Keratinocyte (primary cell): ENCODE measurements around the gene OR51I2. TPM values are rescaled to one million over a fixed set of nuclear protein-coding genes. Genes with fewer than 3 reads are reported as not detected.

ENCODE experiments used
- DNase-seq: peaks from one replicate; pipeline ENCODE4 v3.0.0-alpha.2; 2011; ENCODE audit warnings: low read depth, missing footprints, low spot score
- FAIRE-seq: peaks from 2 replicates; lab custom pipeline; 2011; peaks lifted over from hg19 to GRCh38; lab: Jason Lieb, UNC
- H2AFZ ChIP-seq: 2 replicates; pipeline ENCODE4 v1.6.0; 2012; ENCODE audit warnings: low read length, control low read depth, inconsistent platforms; ENCODE audit not compliant: control insufficient read depth
- H3K27ac ChIP-seq: 2 replicates; pipeline ENCODE4 v1.5.1; 2011; ENCODE audit warnings: low read length; ENCODE audit not compliant: control insufficient read depth, insufficient read depth
- H3K27me3 ChIP-seq: 3 replicates; pipeline ENCODE4 v1.6.0; 2011; ENCODE audit warnings: low read length; ENCODE audit not compliant: control insufficient read depth, insufficient read depth; ENCODE audit errors: extremely low read depth
- H3K36me3 ChIP-seq, 2 experiments: 2 replicates in 1 of 2; 3 replicates in 1 of 2; pipeline ENCODE4 v1.5.1; 2011; ENCODE audit warnings: low read length in 2 of 2, mild to moderate bottlenecking in 1 of 2; ENCODE audit not compliant: control insufficient read depth in 2 of 2, insufficient read depth in 2 of 2; ENCODE audit errors: extremely low read depth in 1 of 2
- H3K4me1 ChIP-seq: 3 replicates; pipeline ENCODE4 v1.5.1; 2011; ENCODE audit warnings: low read length; ENCODE audit not compliant: control insufficient read depth, insufficient read depth; ENCODE audit errors: extremely low read depth
- H3K4me2 ChIP-seq: 3 replicates; pipeline ENCODE4 v1.6.0; 2011; ENCODE audit warnings: low read depth, low read length; ENCODE audit not compliant: control insufficient read depth, insufficient read depth; ENCODE audit errors: extremely low read depth
- H3K4me3 ChIP-seq, 3 experiments: fragments of 200-600 bp in 1 of 3; sonication (generic) in 1 of 3; 2 replicates in 2 of 3; 3 replicates in 1 of 3; pipeline ENCODE4 v1.5.1; 2011 to 2016; ENCODE audit warnings: low read length in 3 of 3, mild to moderate bottlenecking in 3 of 3, control low read depth in 2 of 3, inconsistent platforms in 1 of 3, low read depth in 1 of 3, mixed read lengths in 1 of 3, mixed run types in 1 of 3, moderate library complexity in 1 of 3; ENCODE audit not compliant: control insufficient read depth in 2 of 3, insufficient read depth in 2 of 3; ENCODE audit errors: extremely low read depth in 1 of 3
- H3K79me2 ChIP-seq: 2 replicates; pipeline ENCODE4 v1.6.0; 2012; ENCODE audit warnings: low read length; ENCODE audit not compliant: control insufficient read depth, insufficient read depth
- H3K9ac ChIP-seq: 3 replicates; pipeline ENCODE4 v1.6.0; 2011; ENCODE audit warnings: low read length; ENCODE audit not compliant: control insufficient read depth, insufficient read depth; ENCODE audit errors: extremely low read depth
- H3K9me1 ChIP-seq: 3 replicates; pipeline ENCODE4 v1.6.0; 2011; ENCODE audit warnings: low read length; ENCODE audit not compliant: control insufficient read depth, insufficient read depth; ENCODE audit errors: extremely low read depth
- H3K9me3 ChIP-seq: 2 replicates; pipeline ENCODE4 v1.5.1; 2012; ENCODE audit warnings: low read depth, low read length; ENCODE audit not compliant: control insufficient read depth
- H4K20me1 ChIP-seq: 3 replicates; pipeline ENCODE4 v1.6.0; 2011; ENCODE audit warnings: low read length; ENCODE audit not compliant: control insufficient read depth, insufficient read depth; ENCODE audit errors: extremely low read depth
- EZH2 ChIP-seq: IDR thresholded peaks from one replicate; pipeline ENCODE4 v1.6.1; 2012; ENCODE audit warnings: inconsistent platforms, mild to moderate bottlenecking, low read length, moderate library complexity
- dilution Hi-C: fragments of 300-500 bp; cut with MboI; formaldehyde crosslinking; loops from one replicate; pipeline ENCODE4 v1.7.0; 2020; ENCODE audit warnings: low sequenced_read_pairs; ENCODE audit not compliant: extremely low pct_ligation_motif_present
- polyA plus RNA-seq, 5 experiments: library from polyadenylated mRNA; depleted of rRNA in 3 of 5; stranded (reverse) in 3 of 5; stranded (forward) in 1 of 5; unstranded in 1 of 5; fragments of >200 nt; gene quantifications; 1 replicate in 1 of 5; 2 replicates in 3 of 5; 3 replicates in 1 of 5; pipeline versions ENCODE4 v1.2.1 to v1.2.3, GENCODE V29; 2011 to 2012; ENCODE audit warnings: missing spikeins in 2 of 5, low read depth in 1 of 5, low replicate concordance in 1 of 5
- TF ChIP-seq, protein P1 (sequence below), 3 experiments: IDR thresholded peaks in 1 of 3; conservative IDR thresholded peaks in 1 of 3; optimal IDR thresholded peaks in 1 of 3; 2 replicates in 2 of 3; 3 replicates in 1 of 3; pipeline versions ENCODE3 to v1.5.1; 2011; ENCODE audit warnings: low read length in 3 of 3, mild to moderate bottlenecking in 3 of 3, moderate library complexity in 2 of 3, control low read depth in 1 of 3, inconsistent platforms in 1 of 3; ENCODE audit not compliant: insufficient read depth in 2 of 3; ENCODE audit errors: extremely low read depth in 1 of 3

The OR51I2 gene
- polyA plus RNA-seq, 1 donor (not counting 4 experiments of a cell fraction or from before 2014, with no cell fraction given): not detected

DNA sequence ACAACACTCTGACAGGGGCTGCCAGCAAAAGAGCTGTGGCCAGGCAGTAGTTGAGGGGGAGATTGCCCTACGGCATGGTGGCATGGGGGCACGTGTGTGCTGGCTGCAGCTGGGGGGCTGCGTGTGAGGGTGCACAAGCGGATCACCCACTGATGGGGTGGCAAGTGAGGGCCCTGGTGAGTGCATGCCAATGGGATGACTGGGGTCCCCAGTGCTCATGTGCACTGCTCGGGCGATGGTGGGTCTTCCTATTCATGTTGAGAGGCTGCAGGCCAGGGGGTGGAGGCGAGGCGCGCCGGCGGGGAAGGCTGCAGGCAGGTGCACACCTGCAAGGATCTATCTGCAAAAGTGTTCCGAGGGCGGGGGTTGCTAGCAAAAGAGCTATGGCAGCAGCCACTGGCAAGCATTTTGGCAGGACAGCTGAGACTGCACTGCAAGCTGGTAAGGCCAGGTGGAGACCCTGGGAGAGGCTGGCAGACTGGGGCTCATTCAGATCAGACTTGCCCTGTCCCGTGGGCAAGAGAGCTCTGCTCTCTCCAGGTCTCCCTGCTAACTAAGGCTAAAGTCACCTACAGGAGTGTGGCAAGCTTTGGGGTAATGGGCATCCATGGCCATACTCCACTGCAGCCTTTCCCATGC, 12.0 kb downstream of the OR51I2 start:
- no peaks in the 10 kb centered on the region for H3K4me1 ChIP-seq
- no peak overlapping the region for H3K9ac ChIP-seq
- no peaks in the 10 kb centered on the region for H3K9me3 ChIP-seq
- no peaks in the 10 kb centered on the region for H3K9me1 ChIP-seq
- H3K27me3 ChIP-seq: no peaks in the 10 kb centered on the region
- no peaks in the 10 kb centered on the region for H3K36me3 ChIP-seq
- no peaks in the 10 kb centered on the region for H4K20me1 ChIP-seq
- H3K27ac ChIP-seq: no peak overlapping the region
- no peak overlapping the region for H3K4me3 ChIP-seq
- dilution Hi-C loops: no loop called here
- H3K4me2 ChIP-seq: no peak overlapping the region
- no peaks in the 10 kb centered on the region for H3K79me2 ChIP-seq
- DNase-seq (no peak), FAIRE-seq (no peak)
- H2AFZ ChIP-seq: no peak overlapping the region
- TF ChIP-seq, protein P1, sequence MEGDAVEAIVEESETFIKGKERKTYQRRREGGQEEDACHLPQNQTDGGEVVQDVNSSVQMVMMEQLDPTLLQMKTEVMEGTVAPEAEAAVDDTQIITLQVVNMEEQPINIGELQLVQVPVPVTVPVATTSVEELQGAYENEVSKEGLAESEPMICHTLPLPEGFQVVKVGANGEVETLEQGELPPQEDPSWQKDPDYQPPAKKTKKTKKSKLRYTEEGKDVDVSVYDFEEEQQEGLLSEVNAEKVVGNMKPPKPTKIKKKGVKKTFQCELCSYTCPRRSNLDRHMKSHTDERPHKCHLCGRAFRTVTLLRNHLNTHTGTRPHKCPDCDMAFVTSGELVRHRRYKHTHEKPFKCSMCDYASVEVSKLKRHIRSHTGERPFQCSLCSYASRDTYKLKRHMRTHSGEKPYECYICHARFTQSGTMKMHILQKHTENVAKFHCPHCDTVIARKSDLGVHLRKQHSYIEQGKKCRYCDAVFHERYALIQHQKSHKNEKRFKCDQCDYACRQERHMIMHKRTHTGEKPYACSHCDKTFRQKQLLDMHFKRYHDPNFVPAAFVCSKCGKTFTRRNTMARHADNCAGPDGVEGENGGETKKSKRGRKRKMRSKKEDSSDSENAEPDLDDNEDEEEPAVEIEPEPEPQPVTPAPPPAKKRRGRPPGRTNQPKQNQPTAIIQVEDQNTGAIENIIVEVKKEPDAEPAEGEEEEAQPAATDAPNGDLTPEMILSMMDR (optimal IDR thresholded peaks at IDR 0.05 in 1 of 3, IDR thresholded peaks at IDR 0.05 in 1 of 3, conservative IDR thresholded peaks at IDR 0.05 in 1 of 3; ENCODE audit: extremely low read depth in 1 of 3, insufficient read depth in 2 of 3, low read length in 3 of 3): no peak
- no peak for TF ChIP-seq EZH2

DNA sequence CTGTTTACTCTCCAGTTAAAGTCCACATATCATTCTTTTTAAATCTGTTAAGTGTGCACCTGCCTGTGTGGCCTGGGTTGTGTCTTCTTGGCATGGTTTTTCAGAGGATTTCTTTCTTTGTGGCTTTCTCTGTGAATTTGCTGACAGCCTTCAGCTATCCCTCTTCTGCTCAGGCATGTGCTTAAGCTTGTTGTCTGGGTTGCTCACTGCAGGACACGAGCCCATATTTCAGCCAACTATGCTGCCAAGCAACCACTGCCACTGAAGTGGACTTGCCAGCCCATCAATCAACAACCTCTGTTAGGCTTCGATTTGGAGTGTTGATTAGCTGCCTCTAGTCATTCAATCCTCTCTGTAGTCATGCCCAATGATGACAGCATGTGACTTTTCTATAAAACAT, 18.4 kb downstream of the OR51I2 start:
- H3K27me3 ChIP-seq: no peaks in the 10 kb centered on the region
- no peak overlapping the region for H2AFZ ChIP-seq
- H3K79me2 ChIP-seq: no peaks in the 10 kb centered on the region
- H3K9me3 ChIP-seq: no peaks in the 10 kb centered on the region
- H3K4me2 ChIP-seq: no peak overlapping the region
- TF ChIP-seq EZH2: no peak
- TF ChIP-seq, protein P1 (optimal IDR thresholded peaks at IDR 0.05 in 1 of 3, IDR thresholded peaks at IDR 0.05 in 1 of 3, conservative IDR thresholded peaks at IDR 0.05 in 1 of 3; ENCODE audit: extremely low read depth in 1 of 3, insufficient read depth in 2 of 3, low read length in 3 of 3): no peak
- no peak overlapping the region for H3K4me3 ChIP-seq
- H3K36me3 ChIP-seq: no peaks in the 10 kb centered on the region
- H3K9me1 ChIP-seq: no peaks in the 10 kb centered on the region
- dilution Hi-C loops: no loop called here
- H3K9ac ChIP-seq: no peak overlapping the region
- no peak overlapping the region for H3K27ac ChIP-seq
- H4K20me1 ChIP-seq: no peaks in the 10 kb centered on the region
- FAIRE-seq (no peak), DNase-seq (no peak)
- no peaks in the 10 kb centered on the region for H3K4me1 ChIP-seq
